Activated CD4-positive, CD25-positive, alpha-beta regulatory T cell (primary cell): ENCODE data around the gene PLA2G2C.
"Not testable (repeated sequence)": the region's sequence is repeated elsewhere in the genome, so short reads cannot be mapped to it uniquely, and the experiment has no call there.

Experiments
- DNase-seq, 4 experiments: peaks; one replicate each; lab custom pipeline; 2025; lab: John Stamatoyannopoulos, UW

PLA2G2C gene

GRCh38 chr1:20185834-20186782, at the start of gene PLA2G2C, which contains the start of gene UBXN10:
Gene PLA2G2C, minus strand, starts transcription at chr1:20186518. Its CDS starts 9,155 bp downstream, at chr1:20177363.
Gene UBXN10, plus strand, starts transcription at chr1:20186096. Its CDS starts 4,466 bp downstream, at chr1:20190562.
- peak; percentile 10 to 29 (median 20) for DNase-seq

GRCh38 chr1:20234788-20235535, 48.6 kb upstream of the PLA2G2C start:
- no peak for DNase-seq

- DNase-seq = no peak
Measured at GRCh38 chr1:20233866-20234265, 47.5 kb upstream of the PLA2G2C start.

- no peak for DNase-seq
Measured at GRCh38 chr1:20233394-20233793, 47.1 kb upstream of the PLA2G2C start.

- not testable (repeated sequence) for DNase-seq
Measured at GRCh38 chr1:20232564-20232963, 46.2 kb upstream of the PLA2G2C start.

GRCh38 chr1:20229171-20229570, 42.9 kb upstream of the PLA2G2C start:
- no peak for DNase-seq

- no peak for DNase-seq
Measured at GRCh38 chr1:20228314-20228825, 42.1 kb upstream of the PLA2G2C start.

- no peak for DNase-seq
Measured at GRCh38 chr1:20227704-20228103, 41.4 kb upstream of the PLA2G2C start.

GRCh38 chr1:20224546-20224945, 38.2 kb upstream of the PLA2G2C start:
- DNase-seq = no peak

GRCh38 chr1:20223551-20224419, 37.5 kb upstream of the PLA2G2C start:
- DNase-seq = no peak

- no peak for DNase-seq
Measured at GRCh38 chr1:20223106-20223505, 36.8 kb upstream of the PLA2G2C start.

GRCh38 chr1:20220036-20220435, 33.7 kb upstream of the PLA2G2C start:
- DNase-seq = no peak

GRCh38 chr1:20219053-20219452, 32.7 kb upstream of the PLA2G2C start:
- DNase-seq = not testable (repeated sequence)

GRCh38 chr1:20216574-20216973, 30.3 kb upstream of the PLA2G2C start:
- no peak for DNase-seq

- DNase-seq = no peak
Measured at GRCh38 chr1:20215716-20216115, 29.4 kb upstream of the PLA2G2C start.

- DNase-seq = peak; percentile 12 to 20 (median 18)
Measured at GRCh38 chr1:20212685-20213331, 26.5 kb upstream of the PLA2G2C start.

- DNase-seq = no peak
Measured at GRCh38 chr1:20212085-20212684, 25.9 kb upstream of the PLA2G2C start.

- DNase-seq = no peak
Measured at GRCh38 chr1:20211511-20211931, 25.2 kb upstream of the PLA2G2C start.

- no peak for DNase-seq
Measured at GRCh38 chr1:20210736-20211460, 24.6 kb upstream of the PLA2G2C start.

- DNase-seq = no peak
Measured at GRCh38 chr1:20209471-20209870, 23.2 kb upstream of the PLA2G2C start.
